Posterior cingulate gyrus (tissue), 11 donors: Measurements from ENCODE around the gene CCL27.
A peak's percentile ranks its signal among the peaks of the same experiment; 100 is the strongest.

Experiments
- DNase-seq, 10 donors: peaks; one replicate each; pipeline versions ENCODE4 v3.0.0 to v3.0.0-alpha.2; 2020 to 2021; ENCODE audit warnings: mixed read lengths in 3 of 10
- intact Hi-C: fragments of 100-400 bp; cut with DNase I; formaldehyde crosslinking; loops from one replicate; pipeline ENCODE4 v1.15.1; 2023

CCL27 gene

DNA sequence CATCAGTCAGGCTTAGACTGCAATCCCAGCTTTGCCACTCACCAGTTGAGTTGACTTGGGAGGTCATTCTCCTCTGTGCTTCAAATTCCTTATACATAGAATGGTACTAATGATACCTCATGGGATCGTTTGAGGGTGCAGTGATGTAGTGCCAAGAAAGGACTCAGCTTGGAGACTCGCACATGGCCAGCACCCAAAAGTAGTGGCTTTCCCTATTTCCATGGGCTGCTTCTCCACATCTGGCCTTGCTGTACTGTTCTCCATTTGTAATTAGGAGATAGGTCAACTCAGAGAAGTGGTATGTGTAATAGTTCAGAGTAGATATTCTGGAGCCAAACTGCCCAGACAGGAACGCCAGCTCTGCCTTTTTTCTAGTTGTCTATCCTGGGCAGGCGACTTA, 23.1 kb upstream of the CCL27 start:
- no peak for DNase-seq
- intact Hi-C loops: no loop called here

DNA sequence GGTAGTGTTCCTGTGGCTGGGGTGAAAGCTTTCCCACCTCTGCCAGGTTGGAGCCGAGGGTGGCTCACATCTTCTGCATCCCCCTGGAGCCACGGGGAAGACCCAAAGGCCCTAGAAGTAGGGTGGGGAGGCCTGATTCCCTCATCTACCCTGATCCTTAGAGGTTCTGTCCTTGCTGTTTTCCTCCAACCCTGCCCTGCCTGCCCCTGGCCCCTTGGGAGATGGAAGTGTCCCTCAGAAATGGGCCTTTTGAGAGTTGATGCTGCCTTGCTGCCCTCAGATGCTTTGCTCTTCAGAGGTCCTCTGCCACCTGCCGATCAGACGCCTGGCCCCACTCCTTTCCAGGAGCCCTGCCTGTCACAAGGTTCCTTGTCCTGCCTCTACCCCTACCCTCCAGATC, 22.4 kb upstream of the CCL27 start:
- DNase-seq: peak in 1 of 10 donors; percentile 33
- intact Hi-C loops: no loop called here

DNA sequence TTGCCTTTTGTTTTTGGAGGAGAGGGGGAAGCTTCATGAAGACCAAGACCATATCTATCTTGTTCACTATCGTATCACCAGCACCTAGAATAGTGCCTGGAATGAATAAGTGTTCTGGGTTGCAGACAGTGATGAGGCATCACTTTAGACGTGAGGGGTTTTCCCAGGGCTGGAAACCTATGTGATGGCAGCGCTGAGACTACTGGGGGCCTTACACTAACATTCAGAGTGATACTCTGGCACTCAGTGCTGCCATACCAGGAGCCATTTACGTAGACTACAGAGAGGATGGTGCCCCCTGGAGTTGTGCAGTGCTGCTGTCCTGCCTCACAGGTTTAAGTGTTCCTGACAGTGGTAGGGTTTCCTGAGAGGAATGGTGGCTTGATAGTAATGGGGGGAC, 21.7 kb upstream of the CCL27 start:
- no peak for DNase-seq
- intact Hi-C loops: no loop called here

DNA sequence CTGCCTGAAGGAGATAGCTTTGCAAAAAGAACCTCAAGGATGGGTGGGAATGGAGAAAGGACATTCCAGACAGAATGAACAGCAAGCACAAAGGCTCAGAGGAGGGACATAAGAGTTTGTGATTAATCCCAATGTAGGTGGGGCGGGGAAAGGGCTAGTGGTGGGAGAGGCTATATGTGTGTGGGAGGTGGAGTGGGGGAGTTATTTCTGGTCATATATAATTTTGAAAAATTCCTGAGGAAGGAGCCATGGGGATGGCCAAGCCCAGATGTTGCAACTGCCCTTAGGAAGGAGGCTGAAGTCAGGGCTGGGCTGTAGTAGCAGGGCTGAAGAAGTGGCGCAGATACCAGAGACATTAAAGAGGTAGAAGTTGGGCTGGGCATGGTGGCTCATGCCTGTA, 13.4 kb upstream of the CCL27 start:
- intact Hi-C loops: no loop called here
- no peak for DNase-seq

DNA sequence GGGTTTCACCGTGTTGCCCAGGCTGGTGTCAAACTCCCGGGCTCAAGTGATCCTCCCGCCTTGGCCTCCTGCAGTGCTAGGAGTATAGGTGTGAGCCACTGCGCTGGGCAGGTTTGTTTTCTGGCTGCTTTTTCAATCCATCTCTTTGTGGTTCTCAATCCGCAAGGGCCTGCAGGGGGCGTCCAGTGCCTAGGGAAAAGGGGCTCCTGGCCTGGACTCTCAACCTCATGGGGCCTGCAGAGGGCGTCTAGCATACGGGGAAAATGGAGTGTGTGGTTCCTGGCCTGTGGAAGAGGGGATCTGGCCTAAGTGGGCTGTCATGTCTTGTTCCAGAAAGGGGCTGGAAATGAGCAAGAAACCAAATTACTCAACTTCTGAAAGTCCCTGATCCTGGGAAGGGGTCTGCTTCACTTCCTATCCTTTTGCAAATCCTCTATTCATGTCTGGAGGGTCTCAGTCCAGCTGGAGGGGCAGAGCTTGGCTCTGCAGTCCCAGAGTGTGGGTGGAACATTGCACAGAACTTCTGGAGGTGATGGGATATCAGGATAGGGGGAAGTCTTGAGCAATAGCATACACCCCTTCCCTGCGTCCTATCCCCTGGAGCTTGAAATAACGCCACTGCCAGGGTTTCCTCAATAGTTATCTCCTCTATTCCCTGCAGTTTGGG, 12.7 kb upstream of the CCL27 start:
- DNase-seq: peak in 7 of 10 donors; percentile 35 to 92 (median 48)
- intact Hi-C loops: no loop called here

DNA sequence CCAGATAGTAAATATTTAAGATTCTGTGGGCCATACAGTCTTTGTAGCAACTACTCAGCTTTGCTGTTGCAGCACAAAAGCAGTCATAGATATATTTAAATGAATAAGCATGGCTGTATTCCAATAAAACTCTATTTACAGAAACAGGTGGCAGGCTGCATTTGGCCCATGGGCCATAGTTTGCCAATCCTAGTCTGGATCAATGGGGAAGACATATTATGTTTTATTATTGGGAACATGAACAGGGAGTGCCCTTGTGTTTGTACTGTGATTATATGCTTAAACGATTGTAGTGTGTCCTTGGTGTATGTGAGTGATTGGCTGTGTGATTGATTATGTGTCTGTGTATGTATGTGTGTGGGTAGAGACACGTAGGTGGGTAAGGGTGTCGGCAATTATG, 12.0 kb upstream of the CCL27 start:
- DNase-seq: no peak
- intact Hi-C loops: no loop called here

DNA sequence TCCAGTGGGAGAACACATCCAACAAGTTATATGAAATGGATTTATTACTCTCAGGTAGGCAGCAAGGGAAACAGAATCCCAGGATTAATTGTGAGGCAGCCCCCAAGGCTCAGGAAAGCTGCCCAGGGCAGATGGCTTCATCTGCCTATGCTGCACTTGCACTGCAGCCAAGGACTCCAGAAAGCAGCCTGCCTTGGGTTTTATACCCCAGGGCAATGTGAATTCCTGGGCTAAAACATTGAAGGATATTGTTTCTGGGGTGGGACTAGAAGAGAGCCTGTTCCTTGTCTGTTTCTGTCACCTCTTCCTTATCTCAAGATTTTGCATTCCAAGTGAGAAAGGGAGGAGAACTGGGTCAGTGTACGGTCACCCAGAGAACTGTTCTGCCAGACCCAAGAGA, 8.8 kb upstream of the CCL27 start:
- peak in 1 of 10 donors; percentile 9 for DNase-seq

DNA sequence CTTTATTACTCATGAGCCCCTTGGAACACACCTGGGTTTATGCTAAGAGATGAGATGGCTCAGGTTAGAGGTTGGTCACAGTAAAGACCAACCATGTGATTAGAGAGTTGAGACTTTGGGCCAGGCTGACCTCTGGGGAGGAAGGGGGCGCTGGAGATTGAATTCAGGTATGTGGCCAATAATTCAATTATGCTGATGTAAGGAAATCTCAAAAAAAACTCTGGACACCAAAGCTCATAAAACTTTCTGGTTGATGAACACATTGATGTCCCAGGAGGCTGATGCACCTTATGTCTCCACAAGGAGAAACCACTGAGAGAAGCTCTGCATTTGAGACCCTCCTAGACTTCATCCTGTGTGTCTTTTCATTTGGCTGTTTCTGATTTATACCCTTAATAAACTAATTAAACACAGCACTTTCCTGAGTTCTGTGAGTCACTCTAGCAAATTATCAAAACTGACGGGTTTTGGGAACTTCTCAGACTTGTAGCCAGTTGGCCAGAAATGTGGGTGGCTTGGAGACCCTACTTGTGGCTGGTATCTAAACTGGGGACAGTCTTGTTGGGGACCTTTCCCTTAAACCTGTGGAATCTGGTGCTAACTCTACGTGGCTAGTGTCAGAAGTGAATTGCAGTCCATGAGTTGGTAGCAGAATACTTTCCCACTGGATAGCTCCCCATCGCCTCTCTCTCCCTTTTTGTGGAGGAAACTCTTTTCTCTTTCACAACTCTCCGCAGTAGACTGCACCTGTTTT, 7.5 kb upstream of the CCL27 start:
- DNase-seq: peak in 1 of 10 donors; percentile 22
- intact Hi-C loops: no loop called here

More for the DNA sequence above, 8.8 kb upstream of the CCL27 start:
- intact Hi-C loops: no loop called here

DNA sequence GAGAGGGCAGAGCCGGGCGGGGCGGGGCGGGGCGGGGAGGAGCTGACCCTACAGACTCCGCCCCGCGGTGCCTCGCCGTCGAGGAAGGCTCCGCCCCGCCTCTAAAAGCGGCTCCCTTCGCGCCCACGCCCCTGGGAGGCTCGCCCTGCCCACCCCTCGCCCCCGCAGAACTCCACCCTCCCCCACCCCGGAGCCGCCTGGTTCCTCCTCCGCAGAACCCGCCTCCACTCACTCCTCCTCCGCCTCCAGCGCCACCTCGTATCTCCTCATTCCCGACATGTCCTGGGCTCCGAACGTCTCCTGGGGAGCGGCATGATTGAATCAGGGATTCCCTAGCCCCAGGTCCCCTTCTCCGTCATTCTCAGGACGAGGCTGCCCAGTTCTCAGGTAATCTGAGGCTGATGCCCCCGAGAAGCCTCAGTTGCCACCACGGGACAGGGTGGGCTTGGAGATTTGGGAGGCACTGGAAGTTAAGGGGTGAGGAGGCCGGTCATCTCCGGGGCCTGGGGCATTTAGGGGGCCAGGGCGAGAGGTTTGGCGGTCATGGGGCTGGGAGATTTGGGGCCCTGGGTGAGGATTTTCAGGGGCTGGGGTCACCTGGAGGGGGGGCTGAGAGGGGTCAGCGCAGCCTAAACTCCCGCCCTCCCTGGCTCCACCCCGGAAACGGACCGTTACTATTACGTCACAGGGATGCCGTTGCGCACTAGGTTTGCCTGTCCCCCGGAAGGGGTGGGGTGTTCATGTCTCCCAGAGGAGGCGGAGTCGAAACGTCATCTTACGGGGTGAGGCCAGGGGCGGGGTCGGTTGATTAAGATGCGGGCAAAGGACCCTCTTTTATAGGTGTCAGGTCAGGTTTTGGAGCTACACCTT, 3.2 kb upstream of the CCL27 start:
- DNase-seq: peak; percentile 90 to 99 (median 96)
- intact Hi-C loops: loop anchor here (2.0 kb wide), 1 partner anchor 37 kb away; no protein-coding TSS in a partner anchor

DNA sequence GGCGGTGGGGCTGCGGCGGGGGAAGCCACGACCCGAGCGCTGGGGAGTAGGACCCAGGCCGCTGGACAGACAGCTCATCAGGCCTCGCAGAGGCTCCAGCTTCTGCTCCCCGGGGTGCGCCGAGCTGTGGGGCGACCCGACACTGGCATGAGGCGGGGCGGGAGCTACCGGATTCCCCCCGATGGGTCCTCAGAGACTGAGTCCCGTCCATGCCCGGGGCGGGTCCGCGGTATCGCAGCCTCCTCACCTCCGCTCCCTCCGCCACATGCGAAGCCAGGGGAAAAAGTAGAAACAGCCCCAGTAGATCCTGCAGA, 2.6 kb upstream of the CCL27 start:
- peak in 1 of 10 donors; percentile 88 for DNase-seq
- intact Hi-C loops: loop anchor here (2.0 kb wide), 1 partner anchor 38 kb away; no protein-coding TSS in a partner anchor

DNA sequence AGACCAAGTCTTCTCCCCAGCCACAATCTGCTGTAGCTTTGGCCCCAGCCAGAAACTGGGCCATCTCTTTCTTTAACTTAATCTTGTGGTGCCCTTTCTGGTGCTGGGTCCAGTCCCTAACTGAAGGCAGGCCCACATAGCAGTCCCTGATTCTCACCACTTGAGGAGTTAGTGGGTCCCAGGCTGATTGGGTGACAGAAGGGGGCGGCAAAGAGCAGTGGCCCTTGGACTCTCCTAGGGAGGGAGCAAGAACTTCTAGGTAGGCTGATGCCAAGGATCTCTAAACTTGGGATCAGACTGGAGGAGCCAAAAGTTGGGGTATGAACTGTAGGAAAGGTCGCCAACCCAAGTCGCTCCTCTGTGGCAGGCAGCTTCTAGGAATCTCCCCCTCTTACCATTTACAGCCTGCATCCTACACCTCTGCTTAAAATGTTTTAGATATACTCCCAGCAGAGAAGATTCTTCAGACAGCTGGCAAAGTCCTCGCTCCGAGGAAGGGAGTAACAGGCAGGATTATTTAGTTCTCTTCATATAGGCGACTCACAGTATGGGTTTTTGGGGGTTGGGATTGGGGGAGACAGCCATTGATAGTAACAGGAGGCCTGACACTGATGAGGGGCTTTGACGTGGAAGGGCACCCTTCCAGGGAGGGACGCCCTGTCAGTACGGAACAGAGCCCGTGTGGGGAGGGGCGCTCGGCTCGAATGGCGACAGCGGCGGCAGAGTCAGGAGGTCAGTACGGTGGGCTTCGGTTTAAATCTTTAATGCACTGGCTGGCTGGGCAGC, 2.0 kb upstream of the CCL27 start:
- peak; percentile 46 to 95 (median 76) for DNase-seq
- intact Hi-C loops: loop anchor here (2.0 kb wide), 1 partner anchor 38 kb away; no protein-coding TSS in a partner anchor

DNA sequence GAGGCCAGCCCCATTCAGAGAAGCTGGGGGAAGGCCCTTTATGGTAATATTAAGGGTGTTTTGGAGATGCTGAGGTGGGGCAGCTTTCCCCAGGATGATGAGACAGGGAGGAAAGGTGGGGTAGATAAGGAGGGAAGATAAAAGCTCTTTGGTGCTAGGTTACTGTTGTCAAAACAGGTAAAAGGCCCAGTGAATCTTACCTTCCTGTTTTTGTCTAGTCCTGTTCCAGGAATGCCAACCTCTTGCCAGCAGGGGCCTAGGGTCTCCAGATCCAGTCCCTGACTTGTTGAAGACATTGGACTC, 797 bp upstream of the CCL27 start:
- intact Hi-C loops: no loop called here
- no peak for DNase-seq

DNA sequence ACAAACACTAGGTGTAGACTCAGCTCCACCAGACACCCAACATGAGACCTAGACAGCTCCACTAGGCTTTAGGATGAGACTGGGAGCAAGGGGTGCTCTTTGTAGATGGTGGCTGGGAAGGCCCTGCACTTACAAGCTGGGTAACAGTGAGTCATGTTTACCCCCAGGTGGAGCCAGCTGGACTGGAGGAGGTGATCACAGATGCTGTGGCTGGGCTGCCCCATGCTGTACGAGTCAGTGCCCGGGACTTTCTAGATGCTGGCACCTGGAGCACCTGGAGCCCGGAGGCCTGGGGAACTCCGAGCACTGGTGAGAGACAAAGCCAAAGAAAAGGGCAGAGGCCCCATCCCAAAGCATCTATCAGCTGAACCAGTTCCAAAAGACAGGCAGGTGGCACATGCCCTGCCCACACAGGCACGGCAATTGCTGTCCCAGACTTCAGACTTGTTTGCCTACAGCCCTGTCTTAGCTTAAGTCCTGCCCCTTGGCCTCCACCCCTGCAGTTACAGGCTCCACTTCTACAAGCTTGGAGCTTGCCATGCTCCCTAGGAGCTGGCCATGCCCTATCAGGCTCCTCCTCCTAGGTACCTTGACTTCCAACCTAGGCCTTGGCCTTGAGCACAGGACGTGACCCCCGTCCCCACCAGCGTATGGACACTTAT, 2.7 kb downstream of the CCL27 start:
- intact Hi-C loops: no loop called here
- DNase-seq: peak in 1 of 10 donors; percentile 62

DNA sequence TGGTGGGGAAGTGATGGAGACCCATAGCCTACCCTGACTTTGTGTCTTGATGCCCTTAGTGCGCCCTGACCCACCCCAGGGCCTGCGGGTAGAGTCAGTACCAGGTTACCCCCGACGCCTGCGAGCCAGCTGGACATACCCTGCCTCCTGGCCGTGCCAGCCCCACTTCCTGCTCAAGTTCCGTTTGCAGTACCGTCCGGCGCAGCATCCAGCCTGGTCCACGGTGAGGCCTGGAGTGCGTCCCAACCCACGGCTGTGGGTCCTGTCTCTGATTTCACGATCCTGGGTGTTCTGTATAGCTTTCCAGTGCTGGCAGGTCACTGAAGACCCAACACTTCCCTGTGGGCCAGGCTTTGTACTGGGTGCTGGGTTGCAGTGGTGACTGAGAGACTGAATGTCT, 4.0 kb downstream of the CCL27 start:
- intact Hi-C loops: no loop called here
- DNase-seq: peak in 1 of 10 donors; percentile 61

DNA sequence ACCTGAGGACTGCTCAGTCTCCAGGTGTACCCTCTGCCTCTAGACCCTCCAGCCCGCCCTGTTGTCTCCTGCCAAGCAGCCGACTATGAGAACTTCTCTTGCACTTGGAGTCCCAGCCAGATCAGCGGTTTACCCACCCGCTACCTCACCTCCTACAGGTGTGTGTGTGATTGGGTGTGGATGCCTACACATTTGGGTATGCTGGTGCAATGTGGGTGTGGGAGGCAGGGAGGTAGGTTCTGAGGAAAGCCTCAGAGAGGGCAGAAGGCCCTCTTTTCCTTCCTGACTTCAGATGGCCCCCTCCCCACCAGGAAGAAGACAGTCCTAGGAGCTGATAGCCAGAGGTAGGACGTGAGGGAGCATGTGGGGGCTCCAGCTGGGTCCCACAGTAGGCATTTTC, 5.5 kb downstream of the CCL27 start:
- DNase-seq: peak in 1 of 10 donors; percentile 37
- intact Hi-C loops: no loop called here

DNA sequence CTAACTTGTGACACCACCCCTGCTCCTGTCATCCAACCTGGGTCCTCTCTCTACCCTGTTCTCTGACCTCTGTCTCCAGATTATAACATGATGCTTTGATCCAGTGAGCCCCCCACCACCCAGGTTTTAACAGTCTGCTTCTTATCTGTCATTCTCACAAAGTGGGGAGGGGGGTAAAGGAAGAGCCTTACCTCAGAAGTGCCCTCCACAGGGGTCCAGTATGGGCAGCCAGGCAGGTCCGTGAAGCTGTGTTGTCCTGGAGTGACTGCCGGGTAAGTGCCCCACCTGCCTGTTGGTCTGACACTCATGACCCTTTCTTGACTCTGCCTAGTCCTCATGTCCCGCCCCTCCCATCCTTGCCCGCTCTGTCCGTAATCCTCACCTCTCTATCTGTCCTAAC, 7.1 kb downstream of the CCL27 start:
- DNase-seq: peak in 2 of 10 donors; percentile 45 to 63
- intact Hi-C loops: no loop called here

DNA sequence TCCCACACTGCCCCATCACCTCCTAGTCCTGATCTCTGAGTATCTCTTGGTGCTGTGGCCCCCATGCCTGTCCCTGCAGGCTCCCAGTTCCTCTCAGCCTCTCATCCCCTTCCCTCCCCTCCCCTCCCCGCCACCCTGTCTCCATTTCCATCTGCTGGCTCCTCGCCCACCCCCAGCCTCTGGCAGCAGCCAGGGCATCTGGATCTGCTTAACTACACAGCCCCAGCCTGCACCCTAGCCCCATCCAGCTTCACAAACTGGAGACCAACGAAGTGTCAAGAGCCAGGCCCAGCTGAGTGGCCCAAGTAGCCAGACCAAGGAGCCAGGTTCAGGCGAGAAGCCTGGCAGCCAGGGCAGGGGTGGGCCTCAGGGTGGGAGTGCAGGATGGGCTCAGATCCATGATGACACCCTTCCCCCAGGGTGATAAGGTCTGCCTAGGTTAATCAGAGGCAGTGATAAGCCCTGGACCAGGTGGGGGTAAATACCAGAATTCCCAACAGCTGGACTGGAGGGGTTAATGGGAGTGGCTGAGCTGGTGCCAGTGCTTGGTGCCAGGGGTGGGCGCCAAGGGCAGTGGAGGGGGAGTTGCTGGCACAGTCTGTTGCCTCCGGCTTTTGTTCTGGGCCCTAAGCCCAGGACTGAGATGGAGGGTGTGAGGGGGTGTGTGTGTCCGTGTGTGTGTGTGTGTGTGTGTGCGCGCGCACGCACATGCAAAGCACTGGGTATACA, 8.0 kb downstream of the CCL27 start:
- DNase-seq: peak; percentile 64 to 96 (median 78)
- intact Hi-C loops: no loop called here

DNA sequence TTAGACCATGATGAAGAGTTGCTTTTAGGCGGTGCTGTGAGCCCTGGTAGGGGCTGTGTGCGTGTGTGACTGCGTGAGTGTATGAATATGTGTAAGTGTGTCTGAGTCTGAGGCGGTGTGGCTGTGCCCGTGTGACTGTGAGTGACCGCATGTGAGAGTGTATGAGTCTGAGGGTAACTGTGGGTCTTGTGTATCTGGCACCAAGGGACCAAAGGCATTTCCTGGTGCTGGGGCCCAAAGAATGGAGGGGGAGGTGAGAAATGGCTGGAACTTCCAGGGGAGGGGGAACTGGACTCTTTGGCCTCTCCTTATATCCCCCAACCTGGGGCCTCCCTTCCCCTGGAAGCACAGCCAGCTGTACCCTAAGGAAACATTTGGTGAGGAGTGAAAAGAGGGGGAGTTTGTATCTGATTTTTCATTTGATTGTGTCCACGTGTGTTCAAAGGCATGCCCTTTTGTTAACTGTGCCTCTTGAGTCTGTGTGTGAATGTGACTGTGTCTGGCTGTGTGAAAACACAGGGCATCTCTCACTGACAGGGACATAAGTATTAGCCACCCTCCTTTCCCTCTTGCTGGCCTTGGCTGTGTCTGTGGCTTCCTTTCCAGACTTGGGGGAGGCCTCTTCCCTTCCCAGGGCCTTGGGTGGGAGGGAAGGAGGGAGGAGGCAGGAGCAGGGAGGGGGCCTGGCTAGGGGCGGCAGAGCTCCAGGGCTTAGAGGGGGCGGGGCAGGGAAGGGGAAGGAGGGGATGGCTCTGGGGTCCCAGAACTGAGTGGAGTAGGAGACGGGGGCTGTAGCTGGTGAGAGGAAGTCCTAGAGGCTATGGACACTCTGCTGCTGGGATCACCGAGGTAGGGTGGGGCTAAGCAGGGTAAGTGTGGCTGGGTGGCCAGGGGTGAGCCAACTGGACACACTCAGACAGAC, 9.0 kb downstream of the CCL27 start:
- DNase-seq: peak in 2 of 10 donors; percentile 54 to 58

More for the DNA sequence above, 9.0 kb downstream of the CCL27 start:
- intact Hi-C loops: no loop called here
